SW480 (cell line): ENCODE data around the gene NEK1.
A peak's percentile ranks its signal among the peaks of the same experiment; 100 is the strongest.
"Not testable (repeated sequence)": the region's sequence is repeated elsewhere in the genome, so short reads cannot be mapped to it uniquely, and the experiment has no call there.

Experiments used
- DNase-seq: peaks from one replicate; pipeline ENCODE4 v3.0.0-alpha.2; 2016; ENCODE audit warnings: low spot score

Gene NEK1

DNA sequence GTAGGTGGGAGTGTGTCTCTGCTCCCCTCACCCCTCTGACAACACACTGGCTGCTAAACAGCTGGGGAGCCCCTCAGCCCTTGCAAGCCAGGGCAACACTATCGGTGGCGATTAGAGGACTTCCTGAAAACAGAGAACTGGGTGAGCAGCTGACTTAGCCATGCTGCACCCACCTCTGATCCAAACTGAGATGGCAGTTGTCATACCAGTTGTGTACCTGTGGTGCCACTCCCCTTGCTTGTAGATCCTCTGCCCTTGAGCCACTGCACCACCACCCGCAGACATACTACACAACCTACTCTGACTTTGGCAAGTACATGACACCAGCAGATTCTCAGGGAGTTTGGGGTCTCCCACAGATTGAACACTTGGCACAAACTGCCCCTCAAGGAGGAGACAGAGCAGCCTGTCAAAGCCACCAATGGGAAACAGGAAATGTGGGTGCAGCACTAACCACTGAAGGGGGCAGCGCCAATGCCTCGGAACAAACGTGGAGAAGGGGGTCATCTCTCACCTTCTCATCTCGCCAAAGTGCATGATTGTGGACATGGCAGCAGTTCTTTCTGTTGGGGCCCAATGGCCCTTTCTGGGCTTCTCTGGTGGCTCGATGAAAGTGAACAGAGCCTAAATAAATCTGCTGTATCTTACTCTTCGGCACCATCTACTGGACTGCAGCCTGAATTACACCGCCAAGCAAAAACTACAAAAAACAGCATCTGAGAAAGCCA, 119.8 kb downstream of the NEK1 start:
- peak; percentile 14 for DNase-seq

DNA sequence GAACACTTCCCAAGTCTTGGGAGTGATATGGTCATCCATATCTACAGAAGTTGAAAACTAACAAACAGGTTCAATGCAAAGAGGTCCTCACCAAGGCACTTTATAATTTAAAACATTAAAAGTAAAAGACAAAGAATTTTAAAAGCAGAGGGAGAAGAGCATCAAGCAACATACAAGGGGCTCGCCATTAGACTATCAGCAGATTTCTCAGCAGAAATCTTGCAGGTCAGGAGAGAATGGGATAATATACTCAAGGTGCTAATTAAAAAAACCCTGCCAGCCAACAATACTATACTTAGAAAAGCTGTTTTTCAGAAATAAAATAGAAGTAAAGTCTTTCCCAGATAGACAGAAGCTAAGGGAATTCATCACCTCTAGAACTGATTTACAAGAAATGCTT, 121.2 kb downstream of the NEK1 start:
- no peak for DNase-seq

DNA sequence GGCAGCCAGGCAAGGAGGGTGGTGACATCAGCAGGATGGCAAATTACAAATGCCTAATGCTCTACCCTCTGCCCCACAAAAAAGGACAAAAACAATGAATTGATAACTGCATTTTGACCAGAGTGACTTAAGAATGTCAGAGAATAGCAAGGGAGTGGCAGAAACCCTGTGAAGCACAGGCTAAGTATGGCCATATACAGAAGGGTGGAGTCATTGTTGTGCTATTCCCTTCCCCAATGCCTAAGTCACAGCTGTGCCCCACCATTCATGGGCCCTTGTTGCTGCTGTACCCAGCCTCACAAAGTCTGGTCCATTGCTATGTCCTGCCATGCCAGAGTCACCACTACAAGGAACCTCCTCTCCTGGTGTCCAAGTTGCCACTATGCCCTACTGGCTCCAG, 123.1 kb downstream of the NEK1 start:
- DNase-seq: no peak

DNA sequence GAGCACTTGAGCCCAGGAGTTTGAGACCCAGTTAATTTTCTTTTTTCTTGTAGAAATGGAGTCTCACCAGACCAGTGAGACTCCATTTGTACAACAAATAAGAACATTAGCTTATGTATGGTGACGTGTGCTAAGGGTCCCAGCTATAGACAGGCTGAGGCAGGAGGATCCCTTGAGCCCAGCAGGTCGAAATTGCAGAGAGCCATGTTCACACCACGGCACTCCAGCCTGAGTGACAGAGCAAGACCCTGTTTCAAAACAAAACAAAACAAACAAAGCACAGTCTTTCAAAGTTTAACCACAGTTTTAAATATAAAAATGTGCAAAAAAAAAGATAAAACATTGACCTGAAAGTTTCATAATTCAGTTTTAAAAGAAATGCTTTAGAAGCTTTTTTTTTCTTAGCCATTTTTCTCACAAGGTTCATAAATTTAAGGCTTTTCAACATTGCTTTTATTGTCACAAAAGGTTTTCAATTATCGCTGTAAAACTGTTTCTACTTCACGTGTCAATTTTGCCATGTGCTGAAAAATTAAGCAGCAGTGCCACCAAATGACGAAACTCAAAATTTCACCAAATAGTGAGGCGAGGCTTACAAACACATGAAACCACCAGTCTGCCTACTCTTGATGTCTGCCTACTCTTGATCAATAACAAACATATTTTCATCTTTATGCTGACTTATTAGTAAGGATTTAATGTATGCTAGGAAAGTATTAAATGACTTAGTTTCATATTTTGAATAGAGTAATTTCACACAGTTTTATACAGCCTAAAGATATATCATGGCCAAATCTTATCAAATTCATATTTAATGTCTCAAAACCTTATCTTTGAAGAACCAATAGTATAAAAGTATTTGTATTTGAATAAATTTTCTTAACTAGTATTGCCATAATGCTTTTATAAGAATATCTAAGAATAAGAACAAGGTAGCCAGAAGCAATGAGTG, 126.3 kb downstream of the NEK1 start:
- DNase-seq: peak; percentile 29

DNA sequence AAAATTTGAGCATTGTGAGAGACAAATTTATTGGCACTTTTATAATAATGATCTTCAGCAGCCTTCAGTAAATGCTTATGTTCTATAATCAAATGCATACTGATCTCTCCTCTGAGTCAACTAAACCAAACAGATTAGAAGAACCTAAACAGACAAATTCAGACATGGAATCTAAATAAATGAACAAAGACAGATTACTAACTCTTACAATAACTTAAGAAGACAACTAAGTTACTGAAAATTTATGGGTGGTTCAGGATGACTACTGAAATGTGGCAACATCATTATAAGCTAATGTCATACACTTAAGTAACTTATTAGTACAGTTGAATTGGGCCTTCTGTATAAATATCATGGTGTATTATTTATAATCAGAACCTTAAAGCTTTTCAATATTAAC, 127.3 kb downstream of the NEK1 start:
- no peak for DNase-seq

DNA sequence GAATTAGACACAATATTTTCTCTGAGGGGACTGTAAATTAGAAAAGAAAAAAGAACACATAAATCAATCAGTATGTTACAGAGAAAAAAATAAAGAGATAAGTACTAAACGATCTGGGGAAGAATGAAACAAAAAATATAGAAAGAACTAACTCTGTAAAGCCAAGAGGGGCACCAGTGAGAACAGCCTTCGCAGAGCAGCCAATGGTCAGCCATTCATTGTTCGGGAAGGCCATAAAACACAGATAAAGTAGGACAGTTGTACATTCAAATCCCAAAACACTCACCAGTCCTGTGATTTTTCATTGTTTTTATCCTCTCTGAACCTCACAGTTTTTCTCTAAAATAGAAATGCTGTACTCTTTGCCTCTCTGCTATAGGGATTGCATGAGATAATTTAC, 127.9 kb downstream of the NEK1 start:
- no peak for DNase-seq

- no peak for DNase-seq
These were observed 148.3 kb downstream of the NEK1 start for GRCh38 chr4:169464080-169464479.

GRCh38 chr4:169460081-169460480, 152.3 kb downstream of the NEK1 start:
- DNase-seq: no peak

DNA sequence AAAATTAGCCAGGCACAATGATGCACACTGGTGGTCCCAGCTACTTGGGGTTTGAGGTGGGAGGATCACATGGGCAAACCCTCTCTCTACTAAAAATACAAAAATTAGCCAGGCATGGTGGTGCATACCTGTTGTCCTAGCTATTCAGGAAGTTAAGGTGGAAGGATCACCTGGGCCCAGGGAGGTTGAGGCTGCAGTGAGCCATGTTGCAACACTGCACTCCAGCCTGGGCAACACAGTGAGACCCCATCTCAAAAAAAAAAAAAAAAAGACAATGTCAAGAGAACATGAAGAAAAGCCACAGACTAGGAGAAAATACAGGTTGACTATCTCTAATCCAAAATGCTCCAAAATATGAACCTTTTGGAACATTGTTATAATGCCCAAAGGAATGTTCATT, 153.8 kb downstream of the NEK1 start:
- DNase-seq: no peak

DNA sequence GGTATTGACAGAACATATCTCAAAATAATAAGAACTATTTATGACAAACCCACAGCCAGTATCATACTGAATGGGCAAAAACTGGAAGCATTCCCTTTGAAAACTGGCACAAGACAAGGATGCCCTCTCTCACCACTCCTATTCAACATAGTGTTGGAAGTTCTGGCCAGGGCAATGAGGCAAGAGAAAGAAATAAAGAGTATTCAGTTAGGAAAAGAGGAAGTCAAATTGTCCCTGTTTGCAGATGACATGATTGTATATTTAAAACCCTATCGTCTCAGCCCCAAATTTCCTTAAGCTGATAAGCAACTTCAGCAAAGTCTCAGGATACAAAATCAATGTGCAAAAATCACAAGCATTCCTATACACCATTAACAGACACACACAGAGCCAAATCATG, 159.7 kb downstream of the NEK1 start:
- DNase-seq: not testable (repeated sequence)

- DNase-seq: not testable (repeated sequence)
These were observed 163.4 kb downstream of the NEK1 start for GRCh38 chr4:169448935-169449334.

GRCh38 chr4:169446824-169447223, 165.6 kb downstream of the NEK1 start:
- DNase-seq: no peak

- DNase-seq: no peak
These were observed 168.6 kb downstream of the NEK1 start for GRCh38 chr4:169443748-169444147.

GRCh38 chr4:169440446-169440845, 171.9 kb downstream of the NEK1 start:
- no peak for DNase-seq

DNA sequence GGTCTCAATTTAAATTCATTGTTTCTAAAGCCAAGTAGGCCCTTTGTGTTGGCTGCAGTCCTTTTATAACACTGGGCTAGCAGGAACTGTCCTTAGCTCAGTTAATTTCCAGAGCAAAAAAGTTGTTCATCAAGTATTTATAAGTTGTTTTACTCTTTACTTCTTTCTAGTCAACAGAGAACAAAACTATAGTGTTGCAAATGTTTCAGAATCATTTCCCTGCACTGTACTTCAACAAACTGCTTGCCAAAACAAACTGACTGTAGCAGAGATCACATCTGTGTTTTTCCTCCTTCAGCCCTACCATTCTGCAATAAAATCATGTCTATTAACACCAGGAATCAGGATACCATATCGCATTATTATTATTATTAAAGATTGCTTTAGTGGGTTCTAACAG, 173.1 kb downstream of the NEK1 start:
- no peak for DNase-seq

DNA sequence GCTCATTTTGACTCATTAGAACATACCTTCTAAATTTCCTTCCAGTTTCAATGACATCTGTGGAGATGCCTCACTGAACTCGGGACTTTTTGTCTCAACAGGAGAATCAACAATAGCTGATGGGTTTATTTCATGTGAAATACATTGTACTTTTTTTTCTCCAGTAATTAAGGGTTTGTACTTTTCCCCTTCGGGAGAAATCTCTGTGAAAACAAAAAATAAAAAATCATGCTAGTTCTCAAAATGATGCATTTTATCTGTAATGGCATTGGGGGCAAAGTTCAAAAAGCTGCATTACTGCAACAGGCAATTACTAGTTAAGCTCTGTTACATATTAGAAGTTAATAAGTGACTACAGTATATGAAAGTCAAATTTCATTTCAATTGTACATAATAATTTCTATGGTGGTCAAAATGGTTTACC, 174.3 kb downstream of the NEK1 start:
- DNase-seq: no peak

DNA sequence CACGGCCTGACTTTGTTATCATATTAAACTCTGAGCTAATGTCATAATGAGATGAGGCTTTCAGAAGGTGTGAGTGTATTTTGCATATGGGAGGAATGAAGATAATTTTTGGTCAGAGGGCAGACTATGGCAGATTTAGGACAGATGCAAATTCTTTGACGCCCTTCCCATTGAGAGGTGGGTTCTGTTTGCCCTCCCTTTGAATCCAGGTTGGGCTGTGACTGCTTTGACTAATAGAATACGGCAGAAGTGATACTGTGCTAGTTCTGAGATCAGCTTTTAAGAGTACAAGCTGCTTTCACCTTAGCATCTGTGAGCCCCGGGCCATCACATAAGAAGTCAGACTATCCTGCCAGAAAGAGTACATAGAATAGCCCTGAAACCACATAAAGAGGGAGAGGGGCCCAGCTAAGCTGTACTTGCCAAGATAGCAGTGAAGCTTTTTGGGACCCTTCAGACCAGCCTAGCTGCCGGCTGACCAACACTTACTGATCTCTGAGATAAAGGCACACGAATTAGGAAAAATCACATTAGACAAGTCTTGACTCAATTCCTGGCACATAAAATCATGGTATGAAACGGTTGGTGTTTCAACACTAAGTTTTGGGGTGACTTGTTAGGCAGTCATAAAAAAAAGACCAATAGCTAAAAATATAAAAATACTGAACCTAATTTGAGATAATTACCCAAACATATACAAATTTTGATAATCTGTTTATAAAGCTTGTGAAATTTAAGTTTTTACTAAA, 174.9 kb downstream of the NEK1 start:
- no peak for DNase-seq

GRCh38 chr4:169436734-169437133, 175.6 kb downstream of the NEK1 start:
- no peak for DNase-seq

DNA sequence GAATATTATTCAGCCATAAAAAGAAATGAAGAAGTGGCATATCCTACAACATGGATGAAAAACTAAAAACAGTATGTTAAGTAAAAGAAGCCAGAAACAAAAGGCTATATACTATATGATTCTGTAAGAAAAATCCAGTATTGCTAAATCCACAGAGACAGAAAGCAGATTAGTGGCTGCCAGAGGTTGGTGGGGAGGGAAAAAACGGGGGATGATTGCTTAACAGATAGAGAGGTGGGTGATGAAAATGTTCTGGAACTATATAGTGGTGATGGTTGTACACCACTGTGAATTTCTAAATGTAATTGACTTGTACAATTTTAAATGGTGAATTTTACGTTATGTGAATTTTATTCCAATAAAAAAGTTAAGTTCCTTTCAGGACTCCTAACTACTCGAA, 184.0 kb downstream of the NEK1 start:
- no peak for DNase-seq

DNA sequence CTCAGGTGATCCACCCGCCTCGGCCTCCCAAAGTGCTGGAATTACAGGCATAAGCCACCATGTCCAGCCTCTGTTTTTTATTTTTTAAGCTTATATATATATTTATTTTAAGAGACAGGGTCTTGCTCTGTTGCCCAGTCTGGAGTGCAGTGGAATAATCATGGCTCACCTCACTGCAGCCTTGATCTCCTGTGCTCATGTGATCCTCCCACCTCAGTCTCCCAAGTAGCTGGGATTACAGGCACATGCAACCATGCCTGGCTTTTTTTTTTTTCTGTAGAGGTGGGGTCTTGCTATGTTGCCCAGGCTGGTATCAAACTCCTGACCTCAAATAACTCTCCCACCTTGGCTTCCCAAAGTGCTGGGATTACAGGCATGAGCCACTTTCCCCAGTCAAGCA, 184.7 kb downstream of the NEK1 start:
- not testable (repeated sequence) for DNase-seq

DNA sequence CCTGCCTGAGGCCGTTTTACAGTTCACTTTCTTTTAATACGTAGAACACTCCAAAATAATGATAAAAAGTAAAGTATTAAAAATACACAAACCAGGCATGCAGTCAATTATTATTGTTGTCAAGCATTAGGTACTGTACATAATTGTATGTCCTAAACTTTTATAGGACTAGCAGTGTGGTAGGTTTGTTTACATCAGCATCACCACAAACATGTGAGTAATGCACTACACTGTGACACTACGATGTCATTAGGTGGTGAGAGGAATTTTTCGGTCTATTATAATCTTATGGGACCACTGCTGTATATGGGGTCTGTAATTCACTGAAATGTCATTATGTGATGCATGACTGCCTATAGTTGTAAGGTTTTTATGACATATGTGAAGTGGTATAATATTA, 192.1 kb downstream of the NEK1 start:
- DNase-seq: peak; percentile 27

DNA sequence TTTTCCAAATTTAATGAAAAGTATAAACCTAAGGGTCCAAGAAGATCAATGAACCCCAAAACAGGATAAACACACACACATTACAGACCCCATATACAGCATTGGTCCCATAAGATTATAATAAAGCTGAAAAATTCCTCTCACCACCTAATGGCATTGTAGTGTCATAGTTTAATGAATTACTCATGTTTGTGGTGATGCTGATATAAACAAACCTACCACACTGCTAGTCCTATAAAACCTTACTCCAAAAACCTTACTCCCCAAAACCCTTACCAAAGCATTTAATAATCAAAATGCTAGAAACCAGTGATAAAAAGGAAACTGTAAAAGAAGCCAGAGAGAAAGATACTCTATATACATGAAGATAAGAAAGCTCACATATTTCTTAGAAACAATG, 193.5 kb downstream of the NEK1 start:
- DNase-seq: no peak
